ENCODE measurements around the gene AATK. TPM values are rescaled to one million over a fixed set of nuclear protein-coding genes. Genes with fewer than 3 reads are reported as not detected.

AATK gene
- total and polyA plus RNA-seq, 10 of the 15 experiments (the other 5 are each of a cell fraction or from before 2014, with no cell fraction given) = 0.04 TPM; not detected in 9

DNA sequence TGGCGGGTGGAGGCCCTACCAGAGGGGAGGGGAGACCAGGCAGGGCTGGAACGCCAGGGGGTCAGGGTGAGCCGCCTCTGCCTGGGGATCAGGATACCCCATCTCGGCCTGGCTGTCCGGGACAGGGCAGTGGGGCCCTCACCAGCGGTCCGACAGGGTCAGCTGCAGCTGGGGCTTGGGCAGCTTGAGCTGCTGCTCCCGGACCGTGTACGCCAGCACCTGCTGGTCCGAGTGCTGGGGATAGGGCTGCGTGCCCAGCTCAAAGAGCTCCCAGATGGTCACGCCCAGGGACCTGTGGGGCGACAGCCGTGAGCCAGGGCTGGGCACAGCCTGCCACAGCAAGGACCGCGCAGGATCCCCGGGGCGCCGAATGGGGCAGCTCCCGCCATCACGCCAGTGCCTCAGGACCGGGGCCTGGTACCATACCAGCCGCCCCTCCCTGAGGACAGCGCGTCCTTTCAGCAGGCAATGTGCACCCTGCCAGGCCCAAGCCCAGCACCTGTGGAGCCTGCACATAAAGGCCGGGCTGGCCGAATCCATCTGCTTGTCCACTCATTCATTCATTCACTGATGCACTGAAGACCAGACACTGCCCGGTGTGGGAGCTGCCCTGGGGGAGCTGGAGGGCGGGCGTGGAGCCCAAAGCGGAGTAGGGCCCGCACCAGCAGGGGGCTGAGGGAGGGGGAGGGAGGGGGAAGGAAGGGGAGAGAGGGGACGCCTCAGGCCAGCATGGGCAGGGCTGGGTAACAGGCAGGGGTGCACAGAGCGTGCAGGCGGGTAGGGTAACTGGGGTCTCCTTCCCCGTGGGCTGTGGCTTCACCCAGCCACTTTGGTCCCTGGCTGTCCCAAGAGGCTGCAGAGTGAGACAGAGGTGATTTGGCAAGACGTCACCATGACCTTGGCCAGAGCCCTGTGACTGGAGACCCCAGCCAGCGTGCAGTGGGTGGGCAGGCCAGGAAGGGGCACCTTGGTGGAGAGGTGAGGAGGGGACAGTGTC is 42.7 kb downstream of the AATK start:
- no peaks in the 10 kb centered on the region for H3K4me1 ChIP-seq (ENCODE audit: control insufficient read depth, insufficient read depth, low read length)
- in situ Hi-C loops (cut with MboI) = no loop called here
- CTCF ChIA-PET = no interaction called here

More for the DNA sequence above, 42.7 kb downstream of the AATK start:
- DNase-seq (ENCODE audit: low read depth, low spot score) (no peak), FAIRE-seq (no peak), ATAC-seq (no peak)
- H3K36me3 ChIP-seq (ENCODE audit: control insufficient read depth in 2 of 2, insufficient read depth in 2 of 2, low read length in 1 of 2) = no peaks in the 10 kb centered on the region
- H3K27me3 ChIP-seq (replicated peaks in 1 of 2; ENCODE audit: control insufficient read depth in 2 of 2, insufficient read depth in 2 of 2, low read length in 1 of 2) = no peaks in the 10 kb centered on the region
- no peak overlapping the region for H3K4me3 ChIP-seq
- no peak overlapping the region for H2AFZ ChIP-seq (ENCODE audit: control insufficient read depth, low read depth, low read length)
- no TSS peak for BruUV-seq (replicated peaks)
- SMC1A ChIA-PET (ENCODE audit: uncharacterized antibody, unreplicated experiment) = no interaction called here
- H3K27ac ChIP-seq (ENCODE audit: control insufficient read depth, insufficient read depth) = no peak overlapping the region
- no peaks in the 10 kb centered on the region for H3K79me2 ChIP-seq (ENCODE audit: control insufficient read depth, insufficient read depth, low read length)
- 63% methylated on average over 33 of the region's 39 CpGs for WGBS (ENCODE audit: insufficient coverage, insufficient replicate concordance, low lambda C conversion rate, missing lambda C conversion rate)
- RAD21 ChIA-PET (ENCODE audit: unreplicated experiment) = no interaction called here
- H3K9me3 ChIP-seq (replicated peaks; ENCODE audit: control insufficient read depth, insufficient read depth, low read length) = no peaks in the 10 kb centered on the region
- no peaks in the 10 kb centered on the region for H4K20me1 ChIP-seq (ENCODE audit: control insufficient read depth, insufficient read depth)
- TF ChIP-seq, protein P1, sequence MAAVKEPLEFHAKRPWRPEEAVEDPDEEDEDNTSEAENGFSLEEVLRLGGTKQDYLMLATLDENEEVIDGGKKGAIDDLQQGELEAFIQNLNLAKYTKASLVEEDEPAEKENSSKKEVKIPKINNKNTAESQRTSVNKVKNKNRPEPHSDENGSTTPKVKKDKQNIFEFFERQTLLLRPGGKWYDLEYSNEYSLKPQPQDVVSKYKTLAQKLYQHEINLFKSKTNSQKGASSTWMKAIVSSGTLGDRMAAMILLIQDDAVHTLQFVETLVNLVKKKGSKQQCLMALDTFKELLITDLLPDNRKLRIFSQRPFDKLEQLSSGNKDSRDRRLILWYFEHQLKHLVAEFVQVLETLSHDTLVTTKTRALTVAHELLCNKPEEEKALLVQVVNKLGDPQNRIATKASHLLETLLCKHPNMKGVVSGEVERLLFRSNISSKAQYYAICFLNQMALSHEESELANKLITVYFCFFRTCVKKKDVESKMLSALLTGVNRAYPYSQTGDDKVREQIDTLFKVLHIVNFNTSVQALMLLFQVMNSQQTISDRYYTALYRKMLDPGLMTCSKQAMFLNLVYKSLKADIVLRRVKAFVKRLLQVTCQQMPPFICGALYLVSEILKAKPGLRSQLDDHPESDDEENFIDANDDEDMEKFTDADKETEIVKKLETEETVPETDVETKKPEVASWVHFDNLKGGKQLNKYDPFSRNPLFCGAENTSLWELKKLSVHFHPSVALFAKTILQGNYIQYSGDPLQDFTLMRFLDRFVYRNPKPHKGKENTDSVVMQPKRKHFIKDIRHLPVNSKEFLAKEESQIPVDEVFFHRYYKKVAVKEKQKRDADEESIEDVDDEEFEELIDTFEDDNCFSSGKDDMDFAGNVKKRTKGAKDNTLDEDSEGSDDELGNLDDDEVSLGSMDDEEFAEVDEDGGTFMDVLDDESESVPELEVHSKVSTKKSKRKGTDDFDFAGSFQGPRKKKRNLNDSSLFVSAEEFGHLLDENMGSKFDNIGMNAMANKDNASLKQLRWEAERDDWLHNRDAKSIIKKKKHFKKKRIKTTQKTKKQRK (IDR thresholded peaks at IDR 0.05; ENCODE audit: low read depth, low read length) = no peak
- TF ChIP-seq ZZZ3 (IDR thresholded peaks at IDR 0.05; ENCODE audit: control insufficient read depth, insufficient read length, low read depth) (no peak), ESRRA (IDR thresholded peaks at IDR 0.05; ENCODE audit: low read length) (no peak), HDGF (IDR thresholded peaks at IDR 0.05) (no peak), RELB (IDR thresholded peaks at IDR 0.05; ENCODE audit: low read depth) (no peak), MXI1 (IDR thresholded peaks at IDR 0.05; ENCODE audit: low read depth, low read length) (no peak), NR2C1 (IDR thresholded peaks at IDR 0.05) (no peak), KDM1A (IDR thresholded peaks at IDR 0.05; ENCODE audit: borderline replicate concordance) (no peak), STAT1 (conservative IDR thresholded peaks at IDR 0.05) (no peak)
- no peak overlapping the region for H3K4me2 ChIP-seq (ENCODE audit: control insufficient read depth, insufficient read depth)
- intact Hi-C loops (cut with micrococcal nuclease; ENCODE audit: unreplicated experiment) = no loop called here
- H3K9ac ChIP-seq (ENCODE audit: control insufficient read depth, insufficient read depth, low read length) = no peak overlapping the region
- POLR2A ChIA-PET = no interaction called here

All from GM12878 (cell line).